ENCODE data around the gene ACER3. TPM values are rescaled to one million over a fixed set of nuclear protein-coding genes. Genes with fewer than 3 reads are reported as not detected.
"Not testable (repeated sequence)": the region's sequence is repeated elsewhere in the genome, so short reads cannot be mapped to it uniquely, and the experiment has no call there.

Gene ACER3
- total RNA-seq, 1 donor from 2014 or later, result 17.3 TPM

DNA sequence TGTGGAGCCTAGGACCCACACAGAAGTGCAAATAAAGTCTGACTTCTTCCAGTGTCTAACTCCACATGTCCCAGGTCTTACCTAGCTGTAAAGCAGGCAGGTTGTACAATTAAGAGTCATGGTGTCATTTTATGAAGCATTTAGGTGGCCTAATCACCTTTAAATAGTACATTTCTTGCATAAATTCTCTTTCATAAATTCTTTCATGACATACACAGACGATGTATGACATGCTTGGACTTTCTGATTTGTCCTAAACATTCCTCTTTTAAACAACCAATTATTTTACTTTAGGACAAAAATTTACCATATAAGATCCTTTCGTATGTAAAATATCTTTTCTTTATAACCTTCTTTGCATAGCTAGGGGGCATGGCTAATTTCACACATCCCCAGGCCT, 46.3 kb upstream of the ACER3 start:
- no peak for FAIRE-seq
- no peaks in the 10 kb centered on the region for H3K36me3 ChIP-seq (ENCODE audit: insufficient read depth, low read length)
- DNase-seq (ENCODE audit: low read depth), result no peak
- Mint-ChIP-seq H3K27me3 (ENCODE audit: low read depth, unreplicated experiment) (no peaks in the 10 kb centered on the region), H3K4me1 (ENCODE audit: low read depth, unreplicated experiment) (no peaks in the 10 kb centered on the region), H3K36me3 (ENCODE audit: low read depth, unreplicated experiment) (peaks cover 2% of the 10 kb centered on the region), H3K9me3 (ENCODE audit: unreplicated experiment) (peaks cover 12% of the 10 kb centered on the region), H3K4me3 (ENCODE audit: unreplicated experiment) (no peak overlapping the region), H3K27ac (ENCODE audit: unreplicated experiment) (no peak overlapping the region)
- no peaks in the 10 kb centered on the region for H4K20me1 ChIP-seq (ENCODE audit: insufficient read depth, low read length)
- peaks cover 3% of the 10 kb centered on the region for H3K9me3 ChIP-seq (ENCODE audit: insufficient read depth, low read depth, low read length)
- H2AFZ ChIP-seq (ENCODE audit: low read depth, low read length), result no peak overlapping the region
- no peak overlapping the region for H3K27ac ChIP-seq (ENCODE audit: low read depth, low read length)
- H3K4me1 ChIP-seq (ENCODE audit: insufficient read depth, low read length), result no peaks in the 10 kb centered on the region
- H3K27me3 ChIP-seq (ENCODE audit: insufficient read depth, low read length), result no peaks in the 10 kb centered on the region
- TF ChIP-seq, protein P1, sequence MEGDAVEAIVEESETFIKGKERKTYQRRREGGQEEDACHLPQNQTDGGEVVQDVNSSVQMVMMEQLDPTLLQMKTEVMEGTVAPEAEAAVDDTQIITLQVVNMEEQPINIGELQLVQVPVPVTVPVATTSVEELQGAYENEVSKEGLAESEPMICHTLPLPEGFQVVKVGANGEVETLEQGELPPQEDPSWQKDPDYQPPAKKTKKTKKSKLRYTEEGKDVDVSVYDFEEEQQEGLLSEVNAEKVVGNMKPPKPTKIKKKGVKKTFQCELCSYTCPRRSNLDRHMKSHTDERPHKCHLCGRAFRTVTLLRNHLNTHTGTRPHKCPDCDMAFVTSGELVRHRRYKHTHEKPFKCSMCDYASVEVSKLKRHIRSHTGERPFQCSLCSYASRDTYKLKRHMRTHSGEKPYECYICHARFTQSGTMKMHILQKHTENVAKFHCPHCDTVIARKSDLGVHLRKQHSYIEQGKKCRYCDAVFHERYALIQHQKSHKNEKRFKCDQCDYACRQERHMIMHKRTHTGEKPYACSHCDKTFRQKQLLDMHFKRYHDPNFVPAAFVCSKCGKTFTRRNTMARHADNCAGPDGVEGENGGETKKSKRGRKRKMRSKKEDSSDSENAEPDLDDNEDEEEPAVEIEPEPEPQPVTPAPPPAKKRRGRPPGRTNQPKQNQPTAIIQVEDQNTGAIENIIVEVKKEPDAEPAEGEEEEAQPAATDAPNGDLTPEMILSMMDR (IDR thresholded peaks at IDR 0.05; ENCODE audit: insufficient read depth, low read depth, low read length), result no peak
- no peak for TF ChIP-seq EZH2 (IDR thresholded peaks at IDR 0.05; ENCODE audit: insufficient read depth, low read length)
- H3K4me3 ChIP-seq (ENCODE audit: insufficient read depth, low read depth, low read length), result no peak overlapping the region
- no peak overlapping the region for H3K4me2 ChIP-seq (ENCODE audit: low read length)
- H3K9ac ChIP-seq (ENCODE audit: low read length), result no peak overlapping the region
- H3K79me2 ChIP-seq (ENCODE audit: insufficient read depth, low read length), result no peaks in the 10 kb centered on the region

DNA sequence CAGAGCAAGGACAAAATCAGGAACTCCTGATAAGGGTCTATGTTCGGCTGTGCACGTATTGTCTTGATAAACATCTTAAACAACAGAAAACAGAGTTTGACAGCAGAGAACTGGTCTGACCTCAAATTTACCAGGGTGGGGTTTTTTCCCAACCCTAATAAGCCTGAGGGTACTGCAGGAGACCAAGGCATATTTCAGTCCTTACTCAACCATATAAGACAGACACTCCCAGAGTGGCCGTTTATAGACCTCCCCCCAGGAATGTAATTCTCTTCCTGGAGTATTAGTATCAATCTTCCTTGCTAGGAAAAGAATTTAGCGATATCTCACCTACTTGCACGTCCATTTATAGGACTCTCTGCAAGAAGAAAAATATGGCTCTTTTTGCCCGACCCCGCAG, 45.0 kb upstream of the ACER3 start:
- not testable (repeated sequence) for H3K27ac ChIP-seq (ENCODE audit: low read depth, low read length); H3K79me2 ChIP-seq (ENCODE audit: insufficient read depth, low read length); FAIRE-seq; H3K9ac ChIP-seq (ENCODE audit: low read length); H3K4me3 ChIP-seq (ENCODE audit: insufficient read depth, low read depth, low read length); H3K4me3 Mint-ChIP-seq (ENCODE audit: unreplicated experiment); H3K36me3 ChIP-seq (ENCODE audit: insufficient read depth, low read length); H3K4me1 ChIP-seq (ENCODE audit: insufficient read depth, low read length); DNase-seq (ENCODE audit: low read depth); H3K27me3 Mint-ChIP-seq (ENCODE audit: low read depth, unreplicated experiment); H2AFZ ChIP-seq (ENCODE audit: low read depth, low read length); H3K9me3 ChIP-seq (ENCODE audit: insufficient read depth, low read depth, low read length); H3K27ac Mint-ChIP-seq (ENCODE audit: unreplicated experiment); H3K4me2 ChIP-seq (ENCODE audit: low read length); H3K4me1 Mint-ChIP-seq (ENCODE audit: low read depth, unreplicated experiment); H4K20me1 ChIP-seq (ENCODE audit: insufficient read depth, low read length); H3K36me3 Mint-ChIP-seq (ENCODE audit: low read depth, unreplicated experiment); H3K27me3 ChIP-seq (ENCODE audit: insufficient read depth, low read length)
- peaks cover 12% of the 10 kb centered on the region for H3K9me3 Mint-ChIP-seq (ENCODE audit: unreplicated experiment)

DNA sequence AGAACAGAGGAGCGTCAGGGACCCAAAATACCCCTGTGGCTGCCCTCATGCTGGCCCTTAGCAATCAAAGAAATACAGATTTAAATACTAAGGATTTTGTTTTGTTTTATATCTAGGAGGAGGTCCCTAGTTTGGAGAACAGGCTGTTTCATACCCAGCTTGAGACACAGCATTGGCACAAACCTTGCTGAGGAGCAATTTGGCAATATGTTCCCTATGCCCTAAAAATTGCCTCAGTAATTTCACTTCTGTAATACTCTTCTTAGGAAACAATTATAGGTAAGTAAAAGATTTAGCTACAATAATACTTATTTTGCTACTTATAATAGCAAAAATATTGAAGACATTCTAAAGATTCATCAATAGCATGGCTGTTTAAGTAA, 40.5 kb upstream of the ACER3 start:
- H4K20me1 ChIP-seq (ENCODE audit: insufficient read depth, low read length), result no peaks in the 10 kb centered on the region
- Mint-ChIP-seq H3K4me1 (ENCODE audit: low read depth, unreplicated experiment) (peaks cover 13% of the 10 kb centered on the region), H3K9me3 (ENCODE audit: unreplicated experiment) (peaks cover 18% of the 10 kb centered on the region), H3K36me3 (ENCODE audit: low read depth, unreplicated experiment) (peaks cover 2% of the 10 kb centered on the region), H3K4me3 (ENCODE audit: unreplicated experiment) (no peak overlapping the region), H3K27ac (ENCODE audit: unreplicated experiment) (no peak overlapping the region), H3K27me3 (ENCODE audit: low read depth, unreplicated experiment) (no peaks in the 10 kb centered on the region)
- peaks cover 3% of the 10 kb centered on the region for H3K9me3 ChIP-seq (ENCODE audit: insufficient read depth, low read depth, low read length)
- TF ChIP-seq, protein P1 (IDR thresholded peaks at IDR 0.05; ENCODE audit: insufficient read depth, low read depth, low read length), result no peak
- TF ChIP-seq EZH2 (IDR thresholded peaks at IDR 0.05; ENCODE audit: insufficient read depth, low read length), result no peak
- H2AFZ ChIP-seq (ENCODE audit: low read depth, low read length), result no peak overlapping the region
- DNase-seq (ENCODE audit: low read depth), result no peak
- no peak overlapping the region for H3K9ac ChIP-seq (ENCODE audit: low read length)
- H3K27ac ChIP-seq (ENCODE audit: low read depth, low read length), result no peak overlapping the region
- no peaks in the 10 kb centered on the region for H3K79me2 ChIP-seq (ENCODE audit: insufficient read depth, low read length)
- peaks cover 16% of the 10 kb centered on the region for H3K4me1 ChIP-seq (ENCODE audit: insufficient read depth, low read length)
- H3K4me2 ChIP-seq (ENCODE audit: low read length), result no peak overlapping the region
- no peaks in the 10 kb centered on the region for H3K27me3 ChIP-seq (ENCODE audit: insufficient read depth, low read length)
- no peaks in the 10 kb centered on the region for H3K36me3 ChIP-seq (ENCODE audit: insufficient read depth, low read length)
- no peak overlapping the region for H3K4me3 ChIP-seq (ENCODE audit: insufficient read depth, low read depth, low read length)
- no peak for FAIRE-seq

DNA sequence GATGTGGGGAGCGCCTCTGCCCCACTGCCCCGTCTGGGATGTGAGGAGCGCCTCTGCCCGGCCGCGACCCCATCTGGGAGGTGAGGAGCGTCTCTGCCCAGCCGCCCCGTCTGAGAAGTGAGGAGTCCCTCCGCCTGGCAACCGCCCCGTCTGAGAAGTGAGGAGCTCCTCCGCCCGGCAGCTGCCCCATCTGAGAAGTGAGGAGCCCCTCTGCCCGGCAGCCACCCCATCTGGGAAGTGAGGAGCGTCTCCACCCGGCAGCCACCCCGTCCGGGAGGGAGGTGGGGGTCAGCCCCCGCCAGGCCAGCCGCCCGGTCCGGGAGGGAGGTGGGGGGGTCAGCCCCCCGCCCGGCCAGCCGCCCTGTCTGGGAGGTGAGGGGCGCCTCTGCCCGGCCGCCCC, 39.3 kb upstream of the ACER3 start:
- not testable (repeated sequence) for H3K9me3 ChIP-seq (ENCODE audit: insufficient read depth, low read depth, low read length); DNase-seq (ENCODE audit: low read depth); H3K36me3 Mint-ChIP-seq (ENCODE audit: low read depth, unreplicated experiment)

More for the DNA sequence above, 39.3 kb upstream of the ACER3 start:
- not testable (repeated sequence) for H3K4me2 ChIP-seq (ENCODE audit: low read length); H3K4me3 Mint-ChIP-seq (ENCODE audit: unreplicated experiment); H3K4me3 ChIP-seq (ENCODE audit: insufficient read depth, low read depth, low read length); FAIRE-seq; H3K9ac ChIP-seq (ENCODE audit: low read length); H3K27me3 Mint-ChIP-seq (ENCODE audit: low read depth, unreplicated experiment); H3K79me2 ChIP-seq (ENCODE audit: insufficient read depth, low read length); H3K27me3 ChIP-seq (ENCODE audit: insufficient read depth, low read length); H3K9me3 Mint-ChIP-seq (ENCODE audit: unreplicated experiment); H4K20me1 ChIP-seq (ENCODE audit: insufficient read depth, low read length); H3K27ac Mint-ChIP-seq (ENCODE audit: unreplicated experiment); H3K27ac ChIP-seq (ENCODE audit: low read depth, low read length); H3K36me3 ChIP-seq (ENCODE audit: insufficient read depth, low read length); H2AFZ ChIP-seq (ENCODE audit: low read depth, low read length)
- peaks cover 21% of the 10 kb centered on the region for H3K4me1 ChIP-seq (ENCODE audit: insufficient read depth, low read length)
- H3K4me1 Mint-ChIP-seq (ENCODE audit: low read depth, unreplicated experiment), result peaks cover 17% of the 10 kb centered on the region

Data from astrocyte (in vitro differentiated cells and primary cell).